ENCODE data around the gene MTM1. TPM values are rescaled to one million over a fixed set of nuclear protein-coding genes. Genes with fewer than 3 reads are reported as not detected.

MTM1 gene
- polyA plus RNA-seq, 1 donor from 2014 or later: 7.1 TPM

DNA sequence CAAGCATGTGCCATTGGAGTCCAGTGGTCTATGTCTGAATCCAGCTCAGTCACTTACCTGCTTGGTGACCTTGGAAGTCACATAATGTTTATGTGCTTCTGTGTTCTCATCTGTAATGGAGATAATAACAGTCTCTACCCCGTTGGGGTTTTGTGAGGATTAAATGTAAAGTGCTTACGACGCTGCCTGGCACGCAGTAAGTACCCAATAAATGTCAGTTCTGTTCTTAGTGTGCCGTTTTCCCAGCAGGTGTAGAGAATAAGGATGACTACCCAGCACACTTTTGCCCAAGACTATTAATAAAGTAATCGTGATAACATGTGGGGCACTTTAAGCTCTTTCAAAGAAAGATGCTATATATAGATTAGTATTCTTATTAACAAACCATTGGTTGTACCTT, 56.7 kb downstream of the MTM1 start:
- no peak overlapping the region for H3K27ac ChIP-seq (ENCODE audit: low read length)
- H3K36me3 ChIP-seq (ENCODE audit: insufficient read depth, low read length): no peaks in the 10 kb centered on the region
- no peaks in the 10 kb centered on the region for H3K27me3 ChIP-seq (ENCODE audit: insufficient read depth, low read depth, low read length)
- no peak overlapping the region for H2AFZ ChIP-seq (ENCODE audit: low read depth, low read length)
- no peak overlapping the region for H3K9ac ChIP-seq (ENCODE audit: low read length)
- no peak overlapping the region for H3K4me2 ChIP-seq (ENCODE audit: low read length)
- no peaks in the 10 kb centered on the region for H4K20me1 ChIP-seq (ENCODE audit: insufficient read depth)
- no peaks in the 10 kb centered on the region for H3K79me2 ChIP-seq (replicated peaks; ENCODE audit: insufficient read depth, low read length)
- H3K4me3 ChIP-seq (ENCODE audit: low read length): no peak overlapping the region
- no peaks in the 10 kb centered on the region for H3K9me2 ChIP-seq (ENCODE audit: insufficient read depth, low read length)
- TF ChIP-seq TAF1 (IDR thresholded peaks at IDR 0.05; ENCODE audit: low read depth): no peak
- no peak for TF ChIP-seq SMC3 (conservative IDR thresholded peaks at IDR 0.05; ENCODE audit: poor library complexity)
- peak; percentile 82 for TF ChIP-seq POLR2AphosphoS5 (IDR thresholded peaks at IDR 0.05)
- peak; percentile 31 for TF ChIP-seq EP300 (conservative IDR thresholded peaks at IDR 0.05; ENCODE audit: poor library complexity, severe bottlenecking)
- no peaks in the 10 kb centered on the region for H3F3A ChIP-seq (ENCODE audit: insufficient read depth, low read length, poor library complexity, severe bottlenecking)
- no peaks in the 10 kb centered on the region for H3K9me3 ChIP-seq (ENCODE audit: low read length)

DNA sequence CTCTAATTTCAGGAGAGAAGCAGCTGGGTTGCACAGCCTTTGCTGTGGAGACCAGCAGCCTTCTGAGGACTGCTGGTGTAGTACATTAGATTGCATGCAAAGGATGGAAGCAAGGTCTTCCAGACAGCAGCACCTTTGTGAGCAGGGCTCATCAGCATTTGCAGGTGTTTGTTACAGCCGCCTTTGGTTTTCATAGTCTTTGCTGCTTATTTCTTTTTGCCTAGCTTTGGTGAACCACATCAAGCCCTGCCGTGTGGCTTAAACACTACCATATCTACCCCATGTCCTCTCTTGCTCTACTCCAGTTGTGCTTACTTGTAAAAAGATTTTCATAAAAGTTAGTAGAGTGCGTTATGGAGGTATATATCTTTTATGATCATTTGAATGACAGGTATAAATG, 57.5 kb downstream of the MTM1 start:
- Histone ChIP-seq H3K79me2 (replicated peaks; ENCODE audit: insufficient read depth, low read length) (no peaks in the 10 kb centered on the region), H4K20me1 (ENCODE audit: insufficient read depth) (no peaks in the 10 kb centered on the region), H3K4me3 (ENCODE audit: low read length) (no peak overlapping the region), H3K27me3 (ENCODE audit: insufficient read depth, low read depth, low read length) (no peaks in the 10 kb centered on the region), H3K9me2 (ENCODE audit: insufficient read depth, low read length) (no peaks in the 10 kb centered on the region), H3F3A (ENCODE audit: insufficient read depth, low read length, poor library complexity, severe bottlenecking) (no peaks in the 10 kb centered on the region), H3K9ac (ENCODE audit: low read length) (no peak overlapping the region), H3K4me2 (ENCODE audit: low read length) (no peak overlapping the region), H3K36me3 (ENCODE audit: insufficient read depth, low read length) (no peaks in the 10 kb centered on the region), H2AFZ (ENCODE audit: low read depth, low read length) (no peak overlapping the region), H3K9me3 (ENCODE audit: low read length) (no peaks in the 10 kb centered on the region), H3K27ac (ENCODE audit: low read length) (no peak overlapping the region)
- no peak for TF ChIP-seq MXI1 (conservative IDR thresholded peaks at IDR 0.05; ENCODE audit: poor library complexity, severe bottlenecking)
- TF ChIP-seq TAF1 (IDR thresholded peaks at IDR 0.05; ENCODE audit: low read depth): no peak
- TF ChIP-seq EP300 (conservative IDR thresholded peaks at IDR 0.05; ENCODE audit: poor library complexity, severe bottlenecking): no peak
- no peak for TF ChIP-seq RAD21 (conservative IDR thresholded peaks at IDR 0.05)
- TF ChIP-seq EZH2 (IDR thresholded peaks at IDR 0.05; ENCODE audit: borderline replicate concordance, insufficient read depth, low read length, poor library complexity, severe bottlenecking): no peak
- TF ChIP-seq, protein P1, sequence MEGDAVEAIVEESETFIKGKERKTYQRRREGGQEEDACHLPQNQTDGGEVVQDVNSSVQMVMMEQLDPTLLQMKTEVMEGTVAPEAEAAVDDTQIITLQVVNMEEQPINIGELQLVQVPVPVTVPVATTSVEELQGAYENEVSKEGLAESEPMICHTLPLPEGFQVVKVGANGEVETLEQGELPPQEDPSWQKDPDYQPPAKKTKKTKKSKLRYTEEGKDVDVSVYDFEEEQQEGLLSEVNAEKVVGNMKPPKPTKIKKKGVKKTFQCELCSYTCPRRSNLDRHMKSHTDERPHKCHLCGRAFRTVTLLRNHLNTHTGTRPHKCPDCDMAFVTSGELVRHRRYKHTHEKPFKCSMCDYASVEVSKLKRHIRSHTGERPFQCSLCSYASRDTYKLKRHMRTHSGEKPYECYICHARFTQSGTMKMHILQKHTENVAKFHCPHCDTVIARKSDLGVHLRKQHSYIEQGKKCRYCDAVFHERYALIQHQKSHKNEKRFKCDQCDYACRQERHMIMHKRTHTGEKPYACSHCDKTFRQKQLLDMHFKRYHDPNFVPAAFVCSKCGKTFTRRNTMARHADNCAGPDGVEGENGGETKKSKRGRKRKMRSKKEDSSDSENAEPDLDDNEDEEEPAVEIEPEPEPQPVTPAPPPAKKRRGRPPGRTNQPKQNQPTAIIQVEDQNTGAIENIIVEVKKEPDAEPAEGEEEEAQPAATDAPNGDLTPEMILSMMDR (IDR thresholded peaks at IDR 0.05; ENCODE audit: poor library complexity, severe bottlenecking): no peak
- TF ChIP-seq, protein P2, sequence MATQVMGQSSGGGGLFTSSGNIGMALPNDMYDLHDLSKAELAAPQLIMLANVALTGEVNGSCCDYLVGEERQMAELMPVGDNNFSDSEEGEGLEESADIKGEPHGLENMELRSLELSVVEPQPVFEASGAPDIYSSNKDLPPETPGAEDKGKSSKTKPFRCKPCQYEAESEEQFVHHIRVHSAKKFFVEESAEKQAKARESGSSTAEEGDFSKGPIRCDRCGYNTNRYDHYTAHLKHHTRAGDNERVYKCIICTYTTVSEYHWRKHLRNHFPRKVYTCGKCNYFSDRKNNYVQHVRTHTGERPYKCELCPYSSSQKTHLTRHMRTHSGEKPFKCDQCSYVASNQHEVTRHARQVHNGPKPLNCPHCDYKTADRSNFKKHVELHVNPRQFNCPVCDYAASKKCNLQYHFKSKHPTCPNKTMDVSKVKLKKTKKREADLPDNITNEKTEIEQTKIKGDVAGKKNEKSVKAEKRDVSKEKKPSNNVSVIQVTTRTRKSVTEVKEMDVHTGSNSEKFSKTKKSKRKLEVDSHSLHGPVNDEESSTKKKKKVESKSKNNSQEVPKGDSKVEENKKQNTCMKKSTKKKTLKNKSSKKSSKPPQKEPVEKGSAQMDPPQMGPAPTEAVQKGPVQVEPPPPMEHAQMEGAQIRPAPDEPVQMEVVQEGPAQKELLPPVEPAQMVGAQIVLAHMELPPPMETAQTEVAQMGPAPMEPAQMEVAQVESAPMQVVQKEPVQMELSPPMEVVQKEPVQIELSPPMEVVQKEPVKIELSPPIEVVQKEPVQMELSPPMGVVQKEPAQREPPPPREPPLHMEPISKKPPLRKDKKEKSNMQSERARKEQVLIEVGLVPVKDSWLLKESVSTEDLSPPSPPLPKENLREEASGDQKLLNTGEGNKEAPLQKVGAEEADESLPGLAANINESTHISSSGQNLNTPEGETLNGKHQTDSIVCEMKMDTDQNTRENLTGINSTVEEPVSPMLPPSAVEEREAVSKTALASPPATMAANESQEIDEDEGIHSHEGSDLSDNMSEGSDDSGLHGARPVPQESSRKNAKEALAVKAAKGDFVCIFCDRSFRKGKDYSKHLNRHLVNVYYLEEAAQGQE (IDR thresholded peaks at IDR 0.05; ENCODE audit: borderline replicate concordance): no peak
- TF ChIP-seq SMC3 (conservative IDR thresholded peaks at IDR 0.05; ENCODE audit: poor library complexity): no peak
- TF ChIP-seq POLR2AphosphoS5 (IDR thresholded peaks at IDR 0.05): no peak

All from neural cell (in vitro differentiated cells).